Upper lobe of left lung (tissue), 6 donors: Measurements from ENCODE around the gene ADAMTS10. TPM values are rescaled to one million over a fixed set of nuclear protein-coding genes. Genes with fewer than 3 reads are reported as not detected.

Experiments
- ATAC-seq, 2 donors: fragments of 200-7000 bp; cut with Tn5 transposase; one replicate each; pipeline ENCODE4 v1.9.1; 2022; ENCODE audit warnings: mild to moderate bottlenecking in 2 of 2, moderate library complexity in 2 of 2; ENCODE audit not compliant: low FRiP score in 2 of 2
- DNase-seq, 2 donors: peaks; one replicate each; pipeline ENCODE4 v3.0.0-alpha.2; 2019 to 2020
- H3K27ac ChIP-seq, 4 donors: fragments of 200-600 bp; sonication (generic); one replicate each; pipeline ENCODE4 v1.5.1; 2016 to 2019
- H3K27me3 ChIP-seq, 4 donors: fragments of 200-600 bp; sonication (generic); one replicate each; pipeline ENCODE4 v1.5.1; 2017 to 2019
- H3K36me3 ChIP-seq, 4 donors: fragments of 200-600 bp; sonication (generic); one replicate each; pipeline ENCODE4 v1.5.1; 2016 to 2019
- H3K4me1 ChIP-seq, 4 donors: fragments of 200-600 bp; sonication (generic); one replicate each; pipeline ENCODE4 v1.5.1; 2018 to 2019
- H3K4me3 ChIP-seq, 4 donors: fragments of 200-600 bp; sonication (generic); one replicate each; pipeline ENCODE4 v1.5.1; 2017 to 2019; ENCODE audit warnings: mild to moderate bottlenecking in 2 of 4, moderate library complexity in 1 of 4
- H3K9me3 ChIP-seq, 4 donors: fragments of 200-600 bp; sonication (generic); one replicate each; pipeline ENCODE4 v1.5.1; 2018 to 2019
- EP300 ChIP-seq, 4 donors: sonication (generic); formaldehyde crosslinking; IDR thresholded peaks; one replicate each; pipeline ENCODE4 v1.5.1; 2017; ENCODE audit warnings: antibody characterized with exemption in 4 of 4, control low read depth in 2 of 4
- POLR2A ChIP-seq, 4 donors: fragments of 450-650 bp; IDR thresholded peaks; one replicate each; pipeline ENCODE4 v1.5.1; 2016 to 2017; ENCODE audit warnings: antibody characterized with exemption in 4 of 4, mild to moderate bottlenecking in 2 of 4
- POLR2AphosphoS5 ChIP-seq, 2 donors: sonication (generic); formaldehyde crosslinking; IDR thresholded peaks; one replicate each; pipeline ENCODE4 v1.5.1; 2017; ENCODE audit warnings: antibody characterized with exemption in 2 of 2
- WGBS, 2 donors: methylation state at CpG; one replicate each; pipeline ENCODE4 v1.1.5; 2017 to 2018; 5-methylcytosine and 5-hydroxymethylcytosine counted together
- total RNA-seq, 6 donors: library from RNA; depleted of rRNA in 4 of 6; stranded (reverse); fragments of >200 nt in 4 of 6; gene quantifications; one replicate each; pipeline versions ENCODE4 v1.1.0 to v1.2.1, GENCODE V29; 2016 to 2021
- TF ChIP-seq, protein P1 (sequence below), 6 experiments: fragments of 450-650 bp in 4 of 6; fragments of 200-600 bp in 2 of 6; sonication (generic) in 2 of 6; IDR thresholded peaks; one replicate each; pipeline ENCODE4 v1.5.1; 2016 to 2019; ENCODE audit warnings: antibody characterized with exemption in 6 of 6
- donor health status: DM: no; HTN: no; CAD: no; lungs with moderate emphysema.
- donor health status: DM: no; HTN: yes; CAD: no; lungs with severe emphysema.

The ADAMTS10 gene
- total RNA-seq, 6 donors from 2014 or later: 11.9 to 103 (median 19.8) TPM

DNA sequence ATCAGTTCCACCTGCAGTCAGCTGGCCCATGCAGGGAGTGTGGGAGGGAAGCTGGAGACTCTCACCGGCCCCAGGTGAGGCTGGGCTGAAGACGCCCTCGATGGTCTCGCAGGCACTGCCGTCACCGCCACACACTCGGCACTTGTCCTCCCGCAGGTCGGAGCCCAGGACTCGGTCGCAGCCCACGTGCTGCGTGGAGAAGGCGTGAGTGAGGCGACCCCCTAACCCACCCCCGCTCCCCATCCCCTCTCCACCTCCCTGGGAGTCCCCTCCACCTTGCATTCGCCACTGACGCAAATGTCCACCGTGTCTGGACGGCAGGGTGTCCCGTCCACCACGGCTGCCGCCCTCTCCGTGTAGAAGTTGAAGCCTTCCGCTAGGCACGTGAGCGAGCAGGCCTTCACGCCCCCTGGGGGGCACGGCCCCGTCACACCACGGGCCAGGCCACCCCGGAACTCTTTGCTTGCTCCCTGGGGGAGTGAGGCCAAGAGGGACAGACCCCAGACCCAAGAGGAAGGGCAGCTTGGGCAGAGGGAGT, 21.3 kb downstream of the ADAMTS10 start:
- WGBS, 2 donors: 92 to 94% methylated on average over 20 to 28 of the region's 32 CpGs
- Histone ChIP-seq H3K27ac (no peak overlapping the region), H3K4me1 (peaks cover 22 to 27% (median 24%) of the 10 kb centered on the region in 4 donors), H3K4me3 (no peak overlapping the region), H3K27me3 (peaks cover 0 to 3% (median 0%) of the 10 kb centered on the region in 4 donors), H3K36me3 (peaks cover 0 to 27% (median 8%) of the 10 kb centered on the region in 4 donors), H3K9me3 (peaks cover 0 to 9% (median 3%) of the 10 kb centered on the region in 4 donors)
- ATAC-seq (no peak), DNase-seq (peak in 1 of 2 donors; percentile 79)
- TF ChIP-seq, protein P1, sequence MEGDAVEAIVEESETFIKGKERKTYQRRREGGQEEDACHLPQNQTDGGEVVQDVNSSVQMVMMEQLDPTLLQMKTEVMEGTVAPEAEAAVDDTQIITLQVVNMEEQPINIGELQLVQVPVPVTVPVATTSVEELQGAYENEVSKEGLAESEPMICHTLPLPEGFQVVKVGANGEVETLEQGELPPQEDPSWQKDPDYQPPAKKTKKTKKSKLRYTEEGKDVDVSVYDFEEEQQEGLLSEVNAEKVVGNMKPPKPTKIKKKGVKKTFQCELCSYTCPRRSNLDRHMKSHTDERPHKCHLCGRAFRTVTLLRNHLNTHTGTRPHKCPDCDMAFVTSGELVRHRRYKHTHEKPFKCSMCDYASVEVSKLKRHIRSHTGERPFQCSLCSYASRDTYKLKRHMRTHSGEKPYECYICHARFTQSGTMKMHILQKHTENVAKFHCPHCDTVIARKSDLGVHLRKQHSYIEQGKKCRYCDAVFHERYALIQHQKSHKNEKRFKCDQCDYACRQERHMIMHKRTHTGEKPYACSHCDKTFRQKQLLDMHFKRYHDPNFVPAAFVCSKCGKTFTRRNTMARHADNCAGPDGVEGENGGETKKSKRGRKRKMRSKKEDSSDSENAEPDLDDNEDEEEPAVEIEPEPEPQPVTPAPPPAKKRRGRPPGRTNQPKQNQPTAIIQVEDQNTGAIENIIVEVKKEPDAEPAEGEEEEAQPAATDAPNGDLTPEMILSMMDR (IDR thresholded peaks at IDR 0.05): no peak
- TF ChIP-seq POLR2A (IDR thresholded peaks at IDR 0.05): no peak
- no peak for TF ChIP-seq POLR2AphosphoS5 (IDR thresholded peaks at IDR 0.05)
- TF ChIP-seq EP300 (IDR thresholded peaks at IDR 0.05): no peak

DNA sequence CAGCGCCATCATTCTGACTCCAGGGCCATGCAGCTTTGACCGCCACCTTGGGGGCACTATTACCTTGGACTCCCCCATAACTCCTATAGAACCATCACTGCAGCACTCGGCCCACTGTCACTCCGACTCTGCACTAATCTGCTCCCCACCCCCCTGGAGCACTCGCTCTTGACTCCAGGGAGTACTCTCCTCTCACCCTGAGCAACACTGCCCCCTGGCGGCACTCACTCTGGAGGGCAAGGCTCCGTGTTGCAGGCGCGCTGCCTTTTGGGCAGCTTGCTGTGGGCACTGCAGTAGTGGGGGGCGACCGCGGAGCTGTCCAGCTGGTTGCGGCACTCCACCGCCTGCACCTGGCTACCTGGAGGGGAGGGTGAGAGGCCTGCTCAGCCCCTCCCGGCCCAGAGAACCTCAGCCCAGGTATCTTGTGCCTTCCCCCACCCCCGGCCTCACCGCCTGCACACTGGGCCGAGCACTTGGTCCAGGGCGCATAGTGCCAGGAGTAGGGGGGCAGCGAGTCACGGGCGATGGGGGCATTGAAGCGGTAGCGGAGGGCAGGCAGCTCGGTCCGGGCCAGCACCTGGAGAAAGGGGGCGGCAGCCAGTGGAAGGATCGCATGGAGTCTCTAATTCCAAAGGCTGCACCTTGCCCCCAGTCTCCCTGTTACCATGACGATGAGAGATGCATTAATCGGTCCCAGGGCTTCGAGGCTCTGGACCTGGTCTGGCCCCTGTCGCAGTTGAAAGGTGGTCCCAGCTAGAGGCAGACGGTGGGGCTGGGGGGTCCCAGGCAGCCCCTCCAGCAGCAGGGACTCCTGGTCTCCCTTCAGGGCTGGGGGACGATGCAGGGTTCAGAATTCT, 24.4 kb downstream of the ADAMTS10 start:
- Histone ChIP-seq H3K4me3 (no peak overlapping the region), H3K4me1 (no peaks in the 10 kb centered on the region), H3K27me3 (no peaks in the 10 kb centered on the region), H3K36me3 (peaks cover 0 to 34% (median 8%) of the 10 kb centered on the region in 4 donors), H3K9me3 (no peaks in the 10 kb centered on the region), H3K27ac (no peak overlapping the region)
- peak in 1 of 2 donors; percentile 71 for DNase-seq
- TF ChIP-seq POLR2AphosphoS5 (IDR thresholded peaks at IDR 0.05): no peak
- TF ChIP-seq, protein P1 (IDR thresholded peaks at IDR 0.05): peak; percentile 28 to 60 (median 50)
- 67 to 78% methylated on average over 8 to 29 of the region's 34 CpGs for WGBS, 2 donors
- ATAC-seq: peak; percentile 24 to 42

DNA sequence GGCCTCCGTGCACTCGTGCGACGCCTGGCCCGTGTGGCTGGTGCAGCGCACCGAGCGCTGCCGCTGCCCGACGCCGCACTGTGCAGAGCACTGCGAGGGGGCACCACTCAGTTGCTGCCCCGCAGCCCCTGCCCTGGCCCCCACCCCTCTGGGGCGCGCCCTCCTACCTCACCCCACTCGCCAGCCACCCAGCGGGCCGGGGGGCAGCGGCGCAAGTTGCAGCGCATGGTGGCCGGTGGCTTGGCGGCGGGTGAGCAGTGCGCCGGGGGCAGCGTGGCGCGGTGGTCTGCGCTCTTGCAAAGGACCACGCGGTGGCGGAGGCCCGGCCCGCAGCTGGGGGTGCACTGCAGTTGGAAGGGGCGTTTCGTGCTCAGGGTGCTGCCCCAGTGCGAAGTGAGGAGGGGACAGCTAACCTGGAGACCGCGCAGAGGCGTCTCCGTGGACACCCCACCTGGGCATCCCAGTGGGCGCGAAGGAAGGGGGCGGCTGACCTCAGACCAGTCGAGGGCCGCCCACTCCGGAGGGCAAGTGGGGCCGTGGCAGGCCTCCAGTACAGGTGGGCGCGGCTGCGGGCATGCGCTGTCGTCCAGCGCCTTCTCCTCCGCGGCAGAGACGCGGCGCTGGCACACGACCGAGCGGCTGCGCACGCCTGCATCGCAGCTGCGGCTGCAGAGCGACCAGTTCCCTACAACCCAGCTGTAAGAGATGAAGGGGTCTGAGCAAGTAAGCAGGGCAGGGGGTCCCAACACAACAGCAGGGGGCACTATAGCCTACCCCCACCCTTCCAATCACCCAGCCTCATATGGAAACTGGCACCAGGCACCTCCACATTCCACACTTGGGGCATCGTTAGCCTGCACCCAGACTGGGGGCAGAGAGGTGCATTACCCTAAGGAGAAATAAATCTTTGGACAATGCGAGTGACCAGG, 25.3 kb downstream of the ADAMTS10 start:
- Histone ChIP-seq H3K27ac (no peak overlapping the region), H3K27me3 (no peaks in the 10 kb centered on the region), H3K4me1 (peaks cover 4 to 7% (median 6%) of the 10 kb centered on the region in 4 donors), H3K36me3 (peaks cover 0 to 34% (median 8%) of the 10 kb centered on the region in 4 donors), H3K4me3 (no peak overlapping the region), H3K9me3 (no peaks in the 10 kb centered on the region)
- no peak for TF ChIP-seq POLR2A (IDR thresholded peaks at IDR 0.05)
- no peak for TF ChIP-seq EP300 (IDR thresholded peaks at IDR 0.05)
- TF ChIP-seq, protein P1 (IDR thresholded peaks at IDR 0.05): no peak
- no peak for TF ChIP-seq POLR2AphosphoS5 (IDR thresholded peaks at IDR 0.05)
- DNase-seq: peak in 1 of 2 donors; percentile 81
- no peak for ATAC-seq
- 76 to 82% methylated on average over 24 to 33 of the region's 71 CpGs for WGBS, 2 donors

DNA sequence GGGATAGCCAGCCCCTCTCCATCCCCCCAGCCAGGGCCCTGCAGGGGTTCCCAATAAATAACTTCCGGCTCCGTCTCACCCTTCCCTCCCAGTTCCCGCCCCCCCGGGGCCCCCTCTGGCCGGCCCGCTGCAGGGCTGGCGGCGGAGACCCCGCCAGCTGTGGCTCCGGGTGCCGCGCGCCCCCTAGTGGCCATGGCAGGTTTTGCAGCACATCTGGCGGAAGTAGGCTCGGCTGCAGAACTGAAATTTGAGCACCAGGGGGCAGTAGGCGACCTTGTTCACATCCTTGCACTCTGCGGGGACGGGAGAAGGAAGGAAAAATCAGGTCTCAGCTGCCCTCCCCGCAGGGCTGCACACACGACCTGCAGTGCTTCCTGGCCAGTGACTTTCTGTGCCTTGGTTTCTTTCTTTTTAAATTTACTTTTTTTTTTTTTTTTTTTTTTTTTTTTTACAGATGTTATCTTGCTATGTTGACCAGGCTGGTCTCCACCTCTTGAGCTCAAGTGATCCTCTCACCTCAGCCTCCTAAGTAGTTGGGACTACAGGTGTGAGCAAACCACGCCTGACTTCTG, 29.7 kb downstream of the ADAMTS10 start:
- ATAC-seq: peak; percentile 83 to 85
- WGBS, 2 donors: 5 to 10% methylated on average over 7 to 16 of the region's 21 CpGs
- Histone ChIP-seq H3K36me3 (peaks cover 0 to 21% (median 4%) of the 10 kb centered on the region in 4 donors), H3K4me3 (no peak overlapping the region), H3K4me1 (peaks cover 22 to 42% (median 34%) of the 10 kb centered on the region in 4 donors), H3K9me3 (no peaks in the 10 kb centered on the region), H3K27ac (peak overlapping the region in 2 of 4 donors; percentile 15 to 47), H3K27me3 (no peaks in the 10 kb centered on the region)
- TF ChIP-seq, protein P1 (IDR thresholded peaks at IDR 0.05): peak; percentile 99 to 100 (median 99)
- TF ChIP-seq EP300 (IDR thresholded peaks at IDR 0.05): no peak
- peak in 1 of 2 donors; percentile 45 for TF ChIP-seq POLR2AphosphoS5 (IDR thresholded peaks at IDR 0.05)
- no peak for TF ChIP-seq POLR2A (IDR thresholded peaks at IDR 0.05)
- DNase-seq: peak; percentile 90 to 95
